DND-41 (cell line): ENCODE measurements around the gene TSPAN3.

Experiments
- ATAC-seq: fragments of 200-7000 bp; cut with Tn5 transposase; 3 replicates; pipeline ENCODE4 v1.9.1; 2021; ENCODE audit warnings: low read depth; ENCODE audit not compliant: insufficient read depth
- DNase-seq: peaks from one replicate; pipeline ENCODE4 v3.0.0-alpha.2; 2020
- H2AFZ ChIP-seq: 2 replicates; pipeline ENCODE4 v1.6.0; 2012; ENCODE audit warnings: low read depth, low read length
- H3K27ac ChIP-seq: 2 replicates; pipeline ENCODE4 v1.5.1; 2012; ENCODE audit warnings: low read length, inconsistent platforms
- H3K27me3 ChIP-seq: fragments of 200-600 bp; sonication (generic); 2 replicates; pipeline ENCODE4 v1.6.0; 2012; ENCODE audit warnings: low read length, mild to moderate bottlenecking, inconsistent platforms; ENCODE audit not compliant: insufficient read depth, poor library complexity
- H3K36me3 ChIP-seq: 2 replicates; pipeline ENCODE4 v1.5.1; 2012; ENCODE audit warnings: low read length, inconsistent platforms; ENCODE audit not compliant: insufficient read depth
- H3K4me1 ChIP-seq: 2 replicates; pipeline ENCODE4 v1.5.1; 2012; ENCODE audit warnings: mild to moderate bottlenecking, low read length; ENCODE audit not compliant: insufficient read depth
- H3K4me2 ChIP-seq: 2 replicates; pipeline ENCODE4 v1.6.0; 2012; ENCODE audit warnings: mild to moderate bottlenecking, moderate library complexity, low read length, inconsistent platforms; ENCODE audit not compliant: insufficient read depth
- H3K4me3 ChIP-seq, 2 experiments: fragments of 200-600 bp in 1 of 2; shearing (Covaris generic) in 1 of 2; 2 replicates each; pipeline ENCODE4 v1.5.1; 2012 to 2016; ENCODE audit warnings: inconsistent platforms in 2 of 2, low read length in 2 of 2, mild to moderate bottlenecking in 2 of 2, low read depth in 1 of 2, moderate library complexity in 1 of 2
- H3K79me2 ChIP-seq: 2 replicates; pipeline ENCODE4 v1.6.0; 2012; ENCODE audit warnings: low read length, inconsistent platforms; ENCODE audit not compliant: insufficient read depth
- H3K9ac ChIP-seq: 2 replicates; pipeline ENCODE4 v1.6.0; 2012; ENCODE audit warnings: low read depth, mild to moderate bottlenecking, inconsistent platforms, low read length, moderate library complexity
- H3K9me3 ChIP-seq: 2 replicates; pipeline ENCODE4 v1.5.1; 2012; ENCODE audit warnings: low read length, moderate library complexity, mild to moderate bottlenecking, inconsistent platforms; ENCODE audit not compliant: insufficient read depth, severe bottlenecking
- H4K20me1 ChIP-seq: 2 replicates; pipeline ENCODE4 v1.6.0; 2012; ENCODE audit warnings: low read length; ENCODE audit not compliant: insufficient read depth
- CTCF ChIP-seq: IDR thresholded peaks from 2 replicates; pipeline ENCODE4 v1.5.1; 2012; ENCODE audit warnings: borderline replicate concordance, low read length, moderate library complexity, mild to moderate bottlenecking; ENCODE audit not compliant: poor library complexity, severe bottlenecking; ENCODE audit errors: extremely low read depth
- EZH2 ChIP-seq: IDR thresholded peaks from 3 replicates; pipeline ENCODE4 v1.6.1; 2012; ENCODE audit warnings: borderline replicate concordance, low read depth, mild to moderate bottlenecking, moderate library complexity, low read length, inconsistent platforms; ENCODE audit not compliant: severe bottlenecking

TSPAN3 gene

GRCh38 chr15:77068633-77069032 is 2.3 kb downstream of the TSPAN3 start:
- ATAC-seq (no peak), DNase-seq (no peak)
- Histone ChIP-seq H3K79me2 (peaks cover 69% of the 10 kb centered on the region), H3K9me3 (no peaks in the 10 kb centered on the region), H3K27ac (no peak overlapping the region), H3K4me2 (peak overlapping the region; percentile 73; the same call in 1 of the 2 replicates), H3K4me3 (peak overlapping the region in 1 of 2 experiments; percentile 26; a peak in 1 of 4 replicates), H3K27me3 (no peaks in the 10 kb centered on the region), H4K20me1 (peaks cover 27% of the 10 kb centered on the region), H2AFZ (no peak overlapping the region), H3K4me1 (peaks cover 28% of the 10 kb centered on the region), H3K9ac (no peak overlapping the region), H3K36me3 (no peaks in the 10 kb centered on the region)
- TF ChIP-seq CTCF = no peak
- TF ChIP-seq EZH2 = no peak

GRCh38 chr15:77067691-77068367 is 3.1 kb downstream of the TSPAN3 start:
- H3K9ac ChIP-seq = no peak overlapping the region
- peaks cover 27% of the 10 kb centered on the region for H4K20me1 ChIP-seq
- H3K4me1 ChIP-seq = peaks cover 28% of the 10 kb centered on the region
- no peak overlapping the region for H2AFZ ChIP-seq
- ATAC-seq (no peak), DNase-seq (no peak)
- no peak overlapping the region for H3K27ac ChIP-seq
- H3K79me2 ChIP-seq = peaks cover 77% of the 10 kb centered on the region
- no peak for TF ChIP-seq EZH2
- no peak for TF ChIP-seq CTCF
- H3K9me3 ChIP-seq = no peaks in the 10 kb centered on the region
- no peak overlapping the region for H3K4me3 ChIP-seq
- peak overlapping the region; percentile 73 for H3K4me2 ChIP-seq
- H3K36me3 ChIP-seq = no peaks in the 10 kb centered on the region
- no peaks in the 10 kb centered on the region for H3K27me3 ChIP-seq

DNA sequence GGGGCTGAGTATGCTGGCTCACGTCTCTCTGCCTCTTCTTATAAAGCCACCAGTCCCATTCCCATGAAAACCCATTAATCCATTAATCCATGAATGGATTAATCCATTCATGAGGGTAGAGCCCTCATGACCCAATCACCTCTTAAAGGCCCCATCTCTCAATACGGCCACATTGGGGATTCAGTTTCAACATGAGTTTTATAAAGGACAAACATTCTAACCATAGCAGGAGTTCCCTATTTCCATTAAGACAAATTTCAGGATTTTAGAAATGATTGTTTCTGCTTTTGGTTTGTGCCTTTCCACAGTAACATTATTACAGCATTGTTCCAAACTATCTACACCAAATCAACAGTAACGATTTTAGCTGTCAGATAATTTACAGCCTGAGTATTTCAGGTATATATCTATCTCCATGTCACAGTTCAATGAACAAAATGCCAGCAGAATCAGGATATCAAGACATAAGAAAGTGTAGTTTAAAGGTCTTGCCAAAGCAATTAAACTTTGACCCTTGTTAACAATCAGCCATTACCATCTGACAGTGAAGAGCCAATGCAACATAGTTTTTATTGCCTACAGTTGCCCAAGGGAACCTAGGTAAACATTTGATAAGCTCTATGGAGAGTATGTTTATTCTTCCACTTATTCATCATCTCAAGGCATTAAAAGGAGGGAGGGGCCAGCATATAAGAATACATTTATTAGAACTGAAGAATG is 3.8 kb downstream of the TSPAN3 start:
- Histone ChIP-seq H2AFZ (no peak overlapping the region), H3K36me3 (no peaks in the 10 kb centered on the region), H3K27ac (no peak overlapping the region), H3K27me3 (no peaks in the 10 kb centered on the region), H3K4me1 (peaks cover 28% of the 10 kb centered on the region), H3K4me3 (no peak overlapping the region), H3K9ac (no peak overlapping the region), H4K20me1 (peaks cover 31% of the 10 kb centered on the region), H3K4me2 (no peak overlapping the region), H3K9me3 (no peaks in the 10 kb centered on the region), H3K79me2 (peaks cover 84% of the 10 kb centered on the region)
- DNase-seq = no peak
- ATAC-seq = no peak
- TF ChIP-seq EZH2 (no peak), CTCF (no peak)
